Sigmoid colon (tissue), 7 donors: ENCODE data around the gene GPR32. TPM values are rescaled to one million over a fixed set of nuclear protein-coding genes. Genes with fewer than 3 reads are reported as not detected.
"Not testable (repeated sequence)": the region's sequence is repeated elsewhere in the genome, so short reads cannot be mapped to it uniquely, and the experiment has no call there.

Source experiments
- DNase-seq: peaks from one replicate; pipeline ENCODE4 v3.0.0-alpha.2; 2019
- H3K27ac ChIP-seq, 4 donors: fragments of 200-600 bp; sonication (generic); one replicate each; pipeline ENCODE4 v1.5.1; 2016 to 2019; ENCODE audit warnings: mild to moderate bottlenecking in 1 of 4
- H3K27me3 ChIP-seq, 3 donors: fragments of 200-600 bp; sonication (generic); one replicate each; pipeline ENCODE4 v1.5.1; 2019; ENCODE audit warnings: mild to moderate bottlenecking in 1 of 3
- H3K36me3 ChIP-seq, 4 donors: fragments of 200-600 bp; sonication (generic); one replicate each; pipeline ENCODE4 v1.5.1; 2016 to 2019
- H3K4me1 ChIP-seq, 4 donors: fragments of 200-600 bp; sonication (generic); one replicate each; pipeline ENCODE4 v1.5.1; 2017 to 2019
- H3K4me3 ChIP-seq, 4 donors: fragments of 200-600 bp; sonication (generic); one replicate each; pipeline ENCODE4 v1.5.1; 2017 to 2019; ENCODE audit warnings: mild to moderate bottlenecking in 2 of 4, moderate library complexity in 1 of 4
- H3K9me3 ChIP-seq, 4 donors: fragments of 200-600 bp in 3 of 4; sonication (generic) in 3 of 4; one replicate each; pipeline versions ENCODE4 v1.5.1 to v1.6.1; 2013 to 2019
- CTCF ChIP-seq, 4 experiments: fragments of 450-650 bp in 3 of 4; fragments of 200-600 bp in 1 of 4; IDR thresholded peaks; one replicate each; pipeline ENCODE4 v1.5.1; 2016 to 2019; ENCODE audit warnings: antibody characterized with exemption in 4 of 4, mild to moderate bottlenecking in 3 of 4, moderate library complexity in 2 of 4
- EP300 ChIP-seq, 4 donors: sonication (generic); formaldehyde crosslinking; IDR thresholded peaks; one replicate each; pipeline ENCODE4 v1.6.1; 2017; ENCODE audit warnings: antibody characterized with exemption in 4 of 4
- POLR2A ChIP-seq, 2 donors: fragments of 450-650 bp; IDR thresholded peaks; one replicate each; pipeline ENCODE4 v1.6.1; 2016; ENCODE audit warnings: antibody characterized with exemption in 2 of 2, mild to moderate bottlenecking in 2 of 2, moderate library complexity in 2 of 2
- POLR2AphosphoS5 ChIP-seq, 4 donors: sonication (generic); formaldehyde crosslinking; IDR thresholded peaks; one replicate each; pipeline ENCODE4 v1.6.1; 2017; ENCODE audit warnings: antibody characterized with exemption in 4 of 4
- WGBS, 2 donors: extraction: QIAGEN DNeasy Blood & Tissue Kit; methylation state at CpG; one replicate each; pipeline ENCODE4 v1.1.7; 2013; 5-methylcytosine and 5-hydroxymethylcytosine counted together
- intact Hi-C: fragments of 100-400 bp; cut with DNase I; formaldehyde crosslinking; loops from one replicate; pipeline ENCODE4 v1.15.1; 2023
- polyA plus RNA-seq, 3 donors: library from polyadenylated mRNA; stranded (reverse); fragments of 200-250 nt; gene quantifications; one replicate each; pipeline ENCODE4 v1.2.3, GENCODE V29; 2013
- total RNA-seq, 4 donors: library from RNA; depleted of rRNA; stranded (reverse); fragments of >200 nt; gene quantifications; one replicate each; pipeline ENCODE4 v1.1.0, GENCODE V29; 2016
- donor health status: healthy with polysubstance abuse.
- donor health status: Bipolar disorder and iron deficiency.
- donor health status: healthy.

GPR32 gene
- total and polyA plus RNA-seq, 7 donors, result not detected

- Histone ChIP-seq H3K4me3 (no peak overlapping the region), H3K27me3 (peaks cover 20 to 95% (median 70%) of the 10 kb centered on the region in 3 donors), H3K9me3 (peaks cover 0 to 4% (median 0%) of the 10 kb centered on the region in 4 donors), H3K4me1 (no peaks in the 10 kb centered on the region), H3K36me3 (no peaks in the 10 kb centered on the region), H3K27ac (no peak overlapping the region)
- no peak for TF ChIP-seq CTCF (IDR thresholded peaks at IDR 0.05)
- no peak for TF ChIP-seq EP300 (IDR thresholded peaks at IDR 0.05)
- TF ChIP-seq POLR2AphosphoS5 (IDR thresholded peaks at IDR 0.05), result no peak
- TF ChIP-seq POLR2A (IDR thresholded peaks at IDR 0.05), result no peak
- 1 to 5% methylated on average over 30 of the region's 30 CpGs for WGBS, 2 donors
- intact Hi-C loops, result no loop called here
- no peak for DNase-seq
Measured at GRCh38 chr19:50777830-50778303, 7.6 kb downstream of the GPR32 start.

- intact Hi-C loops, result no loop called here
- TF ChIP-seq EP300 (IDR thresholded peaks at IDR 0.05) (no peak), POLR2A (IDR thresholded peaks at IDR 0.05) (no peak), CTCF (IDR thresholded peaks at IDR 0.05) (no peak), POLR2AphosphoS5 (IDR thresholded peaks at IDR 0.05) (no peak)
- WGBS, 2 donors, result 41 to 52% methylated on average over 7 of the region's 7 CpGs
- H3K27me3 ChIP-seq, result peaks cover 20 to 91% (median 71%) of the 10 kb centered on the region in 3 donors
- peaks cover 0 to 4% (median 0%) of the 10 kb centered on the region in 4 donors for H3K9me3 ChIP-seq
- no peak for DNase-seq
- H3K4me3 ChIP-seq, result no peak overlapping the region
- H3K27ac ChIP-seq, result no peak overlapping the region
- no peaks in the 10 kb centered on the region for H3K36me3 ChIP-seq
- peaks cover 0 to 7% (median 1%) of the 10 kb centered on the region in 4 donors for H3K4me1 ChIP-seq
Measured at GRCh38 chr19:50778906-50779430, 8.7 kb downstream of the GPR32 start.

- no peak overlapping the region for H3K4me3 ChIP-seq
- 45 to 47% methylated on average over 25 of the region's 25 CpGs for WGBS, 2 donors
- H3K36me3 ChIP-seq, result no peaks in the 10 kb centered on the region
- DNase-seq, result no peak
- peaks cover 0 to 7% (median 1%) of the 10 kb centered on the region in 4 donors for H3K4me1 ChIP-seq
- TF ChIP-seq POLR2AphosphoS5 (IDR thresholded peaks at IDR 0.05), result no peak
- TF ChIP-seq POLR2A (IDR thresholded peaks at IDR 0.05), result no peak
- TF ChIP-seq EP300 (IDR thresholded peaks at IDR 0.05), result no peak
- TF ChIP-seq CTCF (IDR thresholded peaks at IDR 0.05), result no peak
- H3K27ac ChIP-seq, result no peak overlapping the region
- peaks cover 20 to 87% (median 70%) of the 10 kb centered on the region in 3 donors for H3K27me3 ChIP-seq
- peaks cover 0 to 4% (median 0%) of the 10 kb centered on the region in 4 donors for H3K9me3 ChIP-seq
- intact Hi-C loops, result loop anchor here (5.0 kb wide), 2 partner anchors 112 to 422 kb away; no protein-coding TSS in a partner anchor
Measured at GRCh38 chr19:50779504-50780457, 9.5 kb downstream of the GPR32 start.

- DNase-seq, result no peak
- 63 to 66% methylated on average over 16 of the region's 16 CpGs for WGBS, 2 donors
- peaks cover 20 to 81% (median 59%) of the 10 kb centered on the region in 3 donors for H3K27me3 ChIP-seq
- peaks cover 0 to 7% (median 1%) of the 10 kb centered on the region in 4 donors for H3K4me1 ChIP-seq
- intact Hi-C loops, result loop anchor here (5.0 kb wide), 2 partner anchors 114 to 424 kb away; no protein-coding TSS in a partner anchor
- H3K9me3 ChIP-seq, result peaks cover 0 to 4% (median 0%) of the 10 kb centered on the region in 4 donors
- no peak overlapping the region for H3K27ac ChIP-seq
- H3K4me3 ChIP-seq, result no peak overlapping the region
- TF ChIP-seq EP300 (IDR thresholded peaks at IDR 0.05) (no peak), CTCF (IDR thresholded peaks at IDR 0.05) (no peak), POLR2AphosphoS5 (IDR thresholded peaks at IDR 0.05) (no peak), POLR2A (IDR thresholded peaks at IDR 0.05) (no peak)
- H3K36me3 ChIP-seq, result no peaks in the 10 kb centered on the region
Measured at GRCh38 chr19:50780753-50781435, 10.6 kb downstream of the GPR32 start.

GRCh38 chr19:50783848-50784152 lies 13.5 kb downstream of the GPR32 start:
- WGBS, 2 donors, result 29 to 37% methylated on average over 8 of the region's 8 CpGs
- not testable (repeated sequence) for DNase-seq, H3K36me3 ChIP-seq, H3K27ac ChIP-seq, H3K4me1 ChIP-seq, H3K4me3 ChIP-seq, H3K9me3 ChIP-seq
- peaks cover 12 to 53% (median 32%) of the 10 kb centered on the region in 3 donors for H3K27me3 ChIP-seq
- intact Hi-C loops, result loop anchor here (1.0 to 5.0 kb wide), 3 partner anchors 59 to 426 kb away; no protein-coding TSS in a partner anchor
